ENCODE measurements around the gene PPP2R2B.
A peak's percentile ranks its signal among the peaks of the same experiment; 100 is the strongest.

The PPP2R2B gene

DNA sequence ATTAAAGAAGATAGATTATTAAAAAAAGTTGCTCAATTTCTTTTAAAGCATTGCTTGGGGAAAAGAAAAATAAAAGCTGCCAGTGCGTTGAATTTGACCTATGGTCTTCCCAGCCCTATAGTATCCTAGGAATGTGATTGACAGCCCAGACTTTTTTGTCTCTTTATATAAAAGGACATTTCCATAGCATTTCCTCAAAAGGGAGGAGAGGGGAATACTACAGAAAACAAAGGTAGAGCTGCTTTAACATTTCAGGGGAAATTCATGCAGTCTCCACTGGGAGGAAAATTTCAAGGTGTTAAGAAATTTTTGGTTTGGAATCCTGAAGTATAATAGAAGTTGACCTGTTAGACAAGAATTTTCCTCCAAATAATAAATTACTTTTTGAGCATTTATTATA, 344.7 kb downstream of the PPP2R2B start:
- no peak for DNase-seq

DNA sequence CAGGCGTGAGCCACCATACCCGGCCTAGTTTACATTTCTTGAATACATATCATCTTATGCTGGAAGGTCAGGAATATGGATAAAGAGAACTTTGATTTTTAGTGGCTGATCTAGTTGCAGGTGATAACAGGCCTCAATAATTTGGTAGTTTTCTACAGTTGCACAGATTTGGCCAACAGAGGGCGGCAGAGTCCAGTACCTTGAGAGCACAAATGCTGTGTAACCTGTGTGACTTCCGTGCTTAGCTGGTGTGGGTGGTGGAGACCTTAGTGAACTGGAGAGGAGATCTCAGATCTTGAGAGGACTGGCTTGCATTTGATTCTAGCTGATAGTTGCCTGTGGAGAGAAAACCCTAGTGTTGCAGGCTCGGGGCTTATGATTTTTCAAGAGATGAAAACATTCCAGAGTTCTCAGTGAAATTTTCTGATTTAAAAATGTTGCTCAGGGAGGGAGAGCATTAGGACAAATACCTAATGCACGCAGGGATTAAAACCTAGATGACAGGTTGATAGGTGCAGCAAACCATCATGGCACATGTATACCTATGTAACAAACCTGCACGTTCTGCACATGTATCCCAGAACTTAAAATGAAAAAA, 345.2 kb downstream of the PPP2R2B start:
- DNase-seq, result peak; percentile 43 to 74

Measured in NCI-H2081 (cell line).